OCI-LY1 (cell line): ENCODE data around the gene MPLKIP.
"Not testable (repeated sequence)": the region's sequence is repeated elsewhere in the genome, so short reads cannot be mapped to it uniquely, and the experiment has no call there.

ENCODE experiments used
- H2AFZ ChIP-seq: fragments of 200-600 bp; sonication (generic), shearing (Covaris generic); 2 replicates; pipeline ENCODE4 v1.6.0; 2014; ENCODE audit warnings: antibody characterized with exemption, mild to moderate bottlenecking, low read length
- H3F3A ChIP-seq: fragments of 200-600 bp; sonication (generic), shearing (Covaris generic); 2 replicates; pipeline ENCODE4 v1.6.0; 2014; ENCODE audit warnings: mild to moderate bottlenecking, antibody characterized with exemption, low read length, moderate library complexity; ENCODE audit not compliant: insufficient read depth
- H3K27ac ChIP-seq: fragments of 200-600 bp; sonication (generic); 2 replicates; pipeline ENCODE4 v1.5.1; 2014; ENCODE audit warnings: low read length, mixed run types, mild to moderate bottlenecking, low read depth; ENCODE audit not compliant: poor library complexity, severe bottlenecking
- H3K27me3 ChIP-seq: fragments of 200-600 bp; sonication (generic); 2 replicates; pipeline ENCODE4 v1.6.0; 2014; ENCODE audit warnings: antibody characterized with exemption, mild to moderate bottlenecking, low read length, moderate library complexity; ENCODE audit not compliant: insufficient read depth
- H3K36me3 ChIP-seq: fragments of 200-600 bp; sonication (generic); 2 replicates; pipeline ENCODE4 v1.6.1; 2014; ENCODE audit warnings: mild to moderate bottlenecking, antibody characterized with exemption, low read length, moderate library complexity, mixed read lengths; ENCODE audit not compliant: insufficient read depth
- H3K4me1 ChIP-seq: fragments of 200-600 bp; sonication (generic); 2 replicates; pipeline ENCODE4 v1.5.1; 2014; ENCODE audit warnings: mild to moderate bottlenecking, low read length, moderate library complexity; ENCODE audit not compliant: insufficient read depth, severe bottlenecking
- H3K4me2 ChIP-seq: fragments of 200-600 bp; sonication (generic), shearing (Covaris generic); 2 replicates; pipeline ENCODE4 v1.6.1; 2014; ENCODE audit warnings: low read length
- H3K4me3 ChIP-seq: fragments of 200-600 bp; sonication (generic); 2 replicates; pipeline ENCODE4 v1.5.1; 2014; ENCODE audit warnings: low read length, low read depth, mild to moderate bottlenecking, mixed read lengths; ENCODE audit not compliant: poor library complexity, severe bottlenecking
- H3K79me2 ChIP-seq: fragments of 200-600 bp; shearing (Covaris generic); 2 replicates; pipeline ENCODE4 v1.6.1; 2016; ENCODE audit warnings: mixed run types, low read length, mixed read lengths; ENCODE audit not compliant: insufficient read depth
- H3K9ac ChIP-seq: fragments of 200-600 bp; sonication (generic), shearing (Covaris generic); 2 replicates; pipeline ENCODE4 v1.6.1; 2014; ENCODE audit warnings: mild to moderate bottlenecking, low read length, mixed read lengths
- H3K9me2 ChIP-seq: fragments of 200-600 bp; sonication (generic), shearing (Covaris generic); 2 replicates; pipeline ENCODE4 v1.6.1; 2014; ENCODE audit warnings: low read depth, mild to moderate bottlenecking, low read length, mixed read lengths
- H3K9me3 ChIP-seq: fragments of 200-600 bp; shearing (Covaris generic); 2 replicates; pipeline ENCODE4 v1.6.1; 2014; ENCODE audit warnings: low read length, mixed read lengths
- H4K20me1 ChIP-seq: fragments of 200-600 bp; sonication (generic), shearing (Covaris generic); 2 replicates; pipeline ENCODE4 v1.6.0; 2016; ENCODE audit warnings: mild to moderate bottlenecking, low read length; ENCODE audit not compliant: insufficient read depth
- TF ChIP-seq, protein P1 (sequence below): fragments of 200-600 bp; sonication (generic), shearing (Covaris generic); IDR thresholded peaks from 2 replicates; pipeline ENCODE4 v1.5.1; 2017; ENCODE audit warnings: mild to moderate bottlenecking, antibody characterized with exemption, low read length, moderate library complexity, mixed read lengths

MPLKIP gene

DNA sequence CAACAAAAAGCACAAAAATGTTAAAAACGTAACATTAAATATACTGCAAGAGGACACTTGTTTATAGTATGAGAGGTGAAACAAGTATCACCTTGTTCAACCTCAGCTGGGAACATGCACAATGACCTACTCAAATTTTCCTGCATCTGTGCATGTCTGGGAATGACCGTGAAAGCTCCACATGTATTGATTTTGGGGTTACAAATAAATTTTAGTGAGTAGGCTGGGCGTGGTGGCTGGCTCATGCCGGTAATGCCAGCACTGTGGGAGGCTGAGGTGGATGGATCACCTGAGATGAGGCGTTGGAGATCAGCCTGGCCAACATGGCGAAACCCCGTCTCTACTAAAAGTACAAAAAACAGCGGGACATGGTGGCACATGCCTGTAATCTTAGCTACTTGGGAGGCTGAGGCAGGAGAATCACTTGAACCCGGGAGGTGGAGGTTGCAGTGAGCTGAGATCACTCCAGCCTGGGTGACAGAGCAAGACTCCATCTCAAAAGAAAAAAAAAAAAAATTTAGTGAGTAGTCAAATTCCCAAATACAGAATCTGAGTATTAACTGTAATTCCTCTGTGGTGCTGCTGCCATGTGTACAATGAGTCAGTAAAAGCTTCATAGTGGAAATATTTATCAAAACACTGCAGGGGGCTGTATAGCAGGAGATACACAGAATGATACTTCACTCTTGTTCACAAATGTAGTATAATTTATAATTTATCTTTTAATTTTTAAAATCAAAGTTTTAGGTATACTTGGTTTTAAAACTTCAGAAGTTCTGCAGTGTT, 41.5 kb upstream of the MPLKIP start:
- H3K9ac ChIP-seq: no peak overlapping the region
- no peak overlapping the region for H3K4me3 ChIP-seq
- no peaks in the 10 kb centered on the region for H3K9me2 ChIP-seq
- no peaks in the 10 kb centered on the region for H3K79me2 ChIP-seq
- no peaks in the 10 kb centered on the region for H3K36me3 ChIP-seq
- H3F3A ChIP-seq: no peaks in the 10 kb centered on the region
- H3K27ac ChIP-seq: no peak overlapping the region
- no peaks in the 10 kb centered on the region for H4K20me1 ChIP-seq
- H3K4me2 ChIP-seq: no peak overlapping the region
- H3K9me3 ChIP-seq: no peaks in the 10 kb centered on the region
- no peaks in the 10 kb centered on the region; the same call in 1 of the 2 replicates for H3K27me3 ChIP-seq
- H3K4me1 ChIP-seq: no peaks in the 10 kb centered on the region
- TF ChIP-seq, protein P1, sequence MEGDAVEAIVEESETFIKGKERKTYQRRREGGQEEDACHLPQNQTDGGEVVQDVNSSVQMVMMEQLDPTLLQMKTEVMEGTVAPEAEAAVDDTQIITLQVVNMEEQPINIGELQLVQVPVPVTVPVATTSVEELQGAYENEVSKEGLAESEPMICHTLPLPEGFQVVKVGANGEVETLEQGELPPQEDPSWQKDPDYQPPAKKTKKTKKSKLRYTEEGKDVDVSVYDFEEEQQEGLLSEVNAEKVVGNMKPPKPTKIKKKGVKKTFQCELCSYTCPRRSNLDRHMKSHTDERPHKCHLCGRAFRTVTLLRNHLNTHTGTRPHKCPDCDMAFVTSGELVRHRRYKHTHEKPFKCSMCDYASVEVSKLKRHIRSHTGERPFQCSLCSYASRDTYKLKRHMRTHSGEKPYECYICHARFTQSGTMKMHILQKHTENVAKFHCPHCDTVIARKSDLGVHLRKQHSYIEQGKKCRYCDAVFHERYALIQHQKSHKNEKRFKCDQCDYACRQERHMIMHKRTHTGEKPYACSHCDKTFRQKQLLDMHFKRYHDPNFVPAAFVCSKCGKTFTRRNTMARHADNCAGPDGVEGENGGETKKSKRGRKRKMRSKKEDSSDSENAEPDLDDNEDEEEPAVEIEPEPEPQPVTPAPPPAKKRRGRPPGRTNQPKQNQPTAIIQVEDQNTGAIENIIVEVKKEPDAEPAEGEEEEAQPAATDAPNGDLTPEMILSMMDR: no peak
- H2AFZ ChIP-seq: no peak overlapping the region

DNA sequence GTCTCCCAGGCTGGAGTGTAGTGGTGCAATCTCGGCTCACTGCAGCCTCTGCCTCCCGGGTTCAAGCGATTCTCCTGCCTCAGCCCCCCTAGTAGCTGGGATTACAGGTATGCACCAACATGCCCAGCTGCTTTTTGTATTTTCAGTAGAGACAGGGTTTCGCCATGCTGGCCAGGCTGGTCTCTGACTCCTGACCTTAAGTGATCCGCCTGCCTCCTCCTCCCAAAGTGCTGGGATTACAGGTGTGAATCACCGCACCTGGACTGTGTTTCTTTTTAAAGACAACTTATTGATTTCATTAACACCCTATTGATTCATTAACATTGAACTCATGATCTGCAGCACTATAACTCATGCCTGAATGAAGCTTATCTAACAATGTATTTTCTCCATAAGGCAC, 40.8 kb upstream of the MPLKIP start:
- not testable (repeated sequence) for H3K9ac ChIP-seq, H3K9me3 ChIP-seq, H3K4me3 ChIP-seq, H3K27ac ChIP-seq, H3K36me3 ChIP-seq, H3K79me2 ChIP-seq, H3F3A ChIP-seq, H3K27me3 ChIP-seq, H4K20me1 ChIP-seq, H2AFZ ChIP-seq, H3K4me2 ChIP-seq, H3K9me2 ChIP-seq, H3K4me1 ChIP-seq

DNA sequence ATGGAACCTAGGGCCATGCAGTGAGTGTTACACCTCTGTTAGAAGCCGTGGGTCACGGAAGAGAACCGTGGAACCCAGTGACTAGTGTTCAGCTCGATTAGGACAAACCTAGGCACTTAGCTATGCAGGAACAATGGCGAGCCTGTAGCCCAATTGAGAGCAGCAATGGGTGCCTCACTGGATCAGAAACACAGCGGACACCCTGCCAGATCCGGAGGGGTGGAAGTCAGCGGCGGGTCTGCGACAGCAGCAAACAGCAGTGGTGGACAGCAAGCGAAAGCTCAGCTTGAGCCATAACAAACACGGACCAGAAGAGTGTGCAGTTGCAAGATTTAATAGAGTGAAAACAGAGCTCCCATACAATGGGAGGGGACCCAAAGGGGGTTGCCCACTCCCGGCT, 38.7 kb upstream of the MPLKIP start:
- not testable (repeated sequence) for H3K4me1 ChIP-seq, H3K27ac ChIP-seq, H3K9me2 ChIP-seq, H3K79me2 ChIP-seq, H3K4me3 ChIP-seq, H3K27me3 ChIP-seq, H2AFZ ChIP-seq, H4K20me1 ChIP-seq, H3K36me3 ChIP-seq, H3F3A ChIP-seq, H3K9ac ChIP-seq, H3K9me3 ChIP-seq, H3K4me2 ChIP-seq

DNA sequence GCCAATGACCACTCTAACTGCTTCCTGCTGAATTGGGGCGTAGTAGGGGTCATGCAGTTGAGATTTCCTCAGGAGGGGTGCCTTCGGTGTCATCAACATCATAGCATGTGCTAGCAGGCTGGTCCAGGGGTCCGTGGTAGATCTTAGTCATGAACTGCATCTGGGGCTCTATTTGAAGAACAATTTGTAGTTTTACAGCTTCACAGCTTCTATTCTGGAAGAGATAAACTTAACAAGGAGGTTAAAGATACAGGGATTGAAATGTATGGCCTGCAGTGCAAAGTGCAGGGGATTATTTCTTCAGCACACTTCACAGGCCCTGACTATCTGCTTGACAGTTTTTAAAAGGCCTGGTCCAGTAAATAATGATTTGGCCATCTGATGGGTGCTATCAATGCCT, 33.8 kb upstream of the MPLKIP start:
- not testable (repeated sequence) for H3K4me1 ChIP-seq, H3K4me3 ChIP-seq

DNA sequence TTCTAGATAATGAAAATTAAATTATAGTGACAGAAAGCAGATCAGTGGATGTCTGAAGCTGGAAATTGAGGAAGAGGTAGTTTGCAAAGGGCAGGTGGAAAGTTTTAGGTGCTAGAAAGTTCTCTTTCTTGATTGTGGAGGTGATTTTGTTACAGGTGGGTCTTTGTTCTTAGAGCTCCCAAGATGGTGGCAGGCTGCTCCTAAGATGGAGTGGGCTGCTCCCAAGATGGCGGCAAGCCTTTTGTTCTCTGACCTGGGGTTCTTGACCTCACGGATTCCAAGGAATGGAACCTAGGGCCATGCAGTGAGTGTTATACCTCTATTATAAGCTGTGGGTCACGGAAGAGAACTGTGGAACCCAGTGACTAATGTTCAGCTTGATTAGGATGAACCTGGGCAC, 32.9 kb upstream of the MPLKIP start:
- H3K27me3 ChIP-seq: no peaks in the 10 kb centered on the region
- no peak overlapping the region for H3K27ac ChIP-seq
- no peaks in the 10 kb centered on the region for H3K4me1 ChIP-seq
- H4K20me1 ChIP-seq: no peaks in the 10 kb centered on the region
- no peak overlapping the region for H2AFZ ChIP-seq
- no peaks in the 10 kb centered on the region for H3K36me3 ChIP-seq
- no peaks in the 10 kb centered on the region for H3K9me3 ChIP-seq
- H3K79me2 ChIP-seq: no peaks in the 10 kb centered on the region
- H3F3A ChIP-seq: no peaks in the 10 kb centered on the region
- no peak overlapping the region for H3K4me2 ChIP-seq
- H3K4me3 ChIP-seq: no peak overlapping the region
- TF ChIP-seq, protein P1: no peak
- H3K9ac ChIP-seq: no peak overlapping the region
- no peaks in the 10 kb centered on the region for H3K9me2 ChIP-seq

More for the DNA sequence above, 33.8 kb upstream of the MPLKIP start:
- not testable (repeated sequence) for H3K4me2 ChIP-seq, H3K79me2 ChIP-seq, H3K27me3 ChIP-seq, H3K9me3 ChIP-seq, H3K27ac ChIP-seq, H3K9ac ChIP-seq, H3F3A ChIP-seq, H3K36me3 ChIP-seq, H3K9me2 ChIP-seq, H2AFZ ChIP-seq, H4K20me1 ChIP-seq
